Forelimb muscle (tissue), 1 donor: ENCODE data around the gene BEST4. TPM values are rescaled to one million over a fixed set of nuclear protein-coding genes. Genes with fewer than 3 reads are reported as not detected.
"Not testable (repeated sequence)": the region's sequence is repeated elsewhere in the genome, so short reads cannot be mapped to it uniquely, and the experiment has no call there.

Experiments used
- DNase-seq: peaks from one replicate; pipeline ENCODE4 v3.0.0-alpha.2; 2013; ENCODE audit warnings: low read depth
- polyA plus RNA-seq: library from polyadenylated mRNA; unstranded; fragments of 120-200 nt; gene quantifications from one replicate; pipeline ENCODE4 v1.2.1, GENCODE V29; 2013; ENCODE audit not compliant: insufficient read length

The BEST4 gene
- polyA plus RNA-seq = 0.27 TPM

- DNase-seq = no peak
Measured at GRCh38 chr1:44788120-44788860, at the start of gene BEST4. TSS of gene BEST4 (minus strand) at chr1:44788170. CDS start at chr1:44787705, 465 bp downstream.

- DNase-seq = peak; percentile 59
Measured at GRCh38 chr1:44835738-44836675, 48.0 kb upstream of the BEST4 start.

GRCh38 chr1:44834328-44834727 is 46.4 kb upstream of the BEST4 start:
- DNase-seq = no peak

GRCh38 chr1:44832056-44832705 is 44.2 kb upstream of the BEST4 start:
- no peak for DNase-seq

- DNase-seq = no peak
Measured at GRCh38 chr1:44831516-44831915, 43.5 kb upstream of the BEST4 start.

GRCh38 chr1:44830900-44831304 is 42.9 kb upstream of the BEST4 start:
- no peak for DNase-seq

GRCh38 chr1:44829506-44830384 is 41.8 kb upstream of the BEST4 start:
- DNase-seq = no peak

GRCh38 chr1:44828841-44829440 is 41.0 kb upstream of the BEST4 start:
- no peak for DNase-seq

- DNase-seq = no peak
Measured at GRCh38 chr1:44828003-44828651, 40.2 kb upstream of the BEST4 start.

GRCh38 chr1:44827197-44828002 is 39.4 kb upstream of the BEST4 start:
- DNase-seq = no peak

- no peak for DNase-seq
Measured at GRCh38 chr1:44826375-44827196, 38.6 kb upstream of the BEST4 start.

GRCh38 chr1:44824392-44824791 is 36.4 kb upstream of the BEST4 start:
- DNase-seq = not testable (repeated sequence)

- no peak for DNase-seq
Measured at GRCh38 chr1:44822981-44823451, 35.0 kb upstream of the BEST4 start.

- DNase-seq = no peak
Measured at GRCh38 chr1:44822131-44822701, 34.2 kb upstream of the BEST4 start.

- no peak for DNase-seq
Measured at GRCh38 chr1:44821240-44821715, 33.3 kb upstream of the BEST4 start.

GRCh38 chr1:44820328-44821239 is 32.6 kb upstream of the BEST4 start:
- no peak for DNase-seq
